ENCODE results near the gene WT1.

The WT1 gene

DNA sequence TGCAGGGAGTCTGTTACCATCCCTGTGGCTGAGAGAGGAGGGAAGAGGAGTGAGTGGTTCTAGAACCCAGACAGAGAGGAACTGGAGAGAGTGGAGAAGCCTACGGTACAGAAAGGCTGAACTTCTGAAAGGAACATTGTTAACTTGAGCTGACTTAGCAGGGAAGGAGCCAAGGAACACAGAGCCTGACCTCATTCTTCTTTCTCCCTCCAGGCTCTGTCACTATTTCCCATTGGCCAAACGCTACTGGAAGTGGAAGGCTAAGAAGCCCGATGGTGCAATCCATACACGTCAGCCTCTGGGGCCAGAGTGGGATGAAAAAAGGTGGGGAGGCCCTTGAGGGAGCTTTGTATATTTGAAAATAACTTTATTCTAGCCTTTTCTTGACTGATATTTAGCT, 16.5 kb upstream of the WT1 start:
- H2BK120ac ChIP-seq (ENCODE audit: low read depth, low read length): no peak overlapping the region
- H3K9ac ChIP-seq (ENCODE audit: low read length): no peak overlapping the region
- no peak overlapping the region for H3K14ac ChIP-seq (ENCODE audit: low read length in 2 of 2)
- H3K27me3 ChIP-seq (ENCODE audit: control insufficient read depth in 1 of 2, insufficient read depth in 1 of 2, low read length in 2 of 2): peaks cover 3 to 43% of the 10 kb centered on the region in 2 experiments
- no peak overlapping the region for H2BK15ac ChIP-seq (ENCODE audit: low read depth, poor library complexity, severe bottlenecking)
- no peak overlapping the region for H3K23ac ChIP-seq (ENCODE audit: low read length in 2 of 2)
- no peak overlapping the region for H3K18ac ChIP-seq (ENCODE audit: low read depth in 1 of 2, low read length in 2 of 2)
- H2BK12ac ChIP-seq (ENCODE audit: low read length in 2 of 2): no peak overlapping the region
- DNase-seq: no peak
- no peak overlapping the region for H2BK5ac ChIP-seq (ENCODE audit: low read depth, low read length, poor library complexity, severe bottlenecking)
- no CpG with 5 or more reads among the region's 4 CpGs for WGBS
- H3K79me1 ChIP-seq (replicated peaks; ENCODE audit: low read length, poor library complexity, severe bottlenecking): no peaks in the 10 kb centered on the region
- H3K4me2 ChIP-seq (ENCODE audit: low read length, poor library complexity, severe bottlenecking): no peak overlapping the region
- H3K27ac ChIP-seq (ENCODE audit: low read length, poor library complexity, severe bottlenecking): no peak overlapping the region
- H2AFZ ChIP-seq (ENCODE audit: low read depth, low read length): no peak overlapping the region
- H4K8ac ChIP-seq (ENCODE audit: low read length): no peak overlapping the region
- no peaks in the 10 kb centered on the region for H3K9me3 ChIP-seq (ENCODE audit: control insufficient read depth, low read length)
- no peak overlapping the region for H3K4me3 ChIP-seq (ENCODE audit: insufficient read depth in 1 of 2, low read depth in 1 of 2, low read length in 2 of 2)
- no peak overlapping the region for H3K4ac ChIP-seq (ENCODE audit: low read depth in 1 of 2, low read length in 2 of 2)
- no peaks in the 10 kb centered on the region for H3K4me1 ChIP-seq (ENCODE audit: control insufficient read depth, insufficient read depth, low read depth, low read length)
- no peaks in the 10 kb centered on the region for H3K36me3 ChIP-seq (ENCODE audit: control insufficient read depth in 1 of 2, insufficient read depth in 2 of 2, low read depth in 1 of 2, low read length in 2 of 2)
- no peak overlapping the region for H4K91ac ChIP-seq (ENCODE audit: low read length)
- no peak overlapping the region for H2AK5ac ChIP-seq (ENCODE audit: low read length, severe bottlenecking)

DNA sequence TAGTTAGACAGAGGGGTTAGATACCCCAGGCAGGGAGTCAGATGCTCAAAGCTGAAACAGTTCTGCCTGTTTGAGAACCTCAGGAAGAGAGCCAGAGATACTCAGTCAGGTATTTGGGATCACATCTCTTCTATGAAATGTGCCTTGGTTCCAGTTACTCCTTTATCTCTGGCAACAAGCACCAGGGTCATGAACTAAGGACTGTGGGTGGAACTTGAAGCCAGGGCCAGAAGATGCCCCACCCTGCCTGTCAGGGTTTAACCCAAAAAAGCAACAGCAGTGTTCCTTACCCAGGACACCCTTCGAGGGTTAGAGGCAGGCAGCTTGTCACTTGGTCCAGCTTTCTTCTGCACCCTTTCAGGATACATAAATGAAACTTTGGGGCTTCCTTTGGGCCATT, 15.0 kb upstream of the WT1 start:
- H3K9ac ChIP-seq (ENCODE audit: low read length): no peak overlapping the region
- no peak overlapping the region for H3K4me3 ChIP-seq (ENCODE audit: insufficient read depth in 1 of 2, low read depth in 1 of 2, low read length in 2 of 2)
- no peak overlapping the region for H2AFZ ChIP-seq (ENCODE audit: low read depth, low read length)
- no peak overlapping the region for H2BK12ac ChIP-seq (ENCODE audit: low read length in 2 of 2)
- no peak overlapping the region for H3K4ac ChIP-seq (ENCODE audit: low read depth in 1 of 2, low read length in 2 of 2)
- no peak overlapping the region for H2BK120ac ChIP-seq (ENCODE audit: low read depth, low read length)
- no peak overlapping the region for H3K18ac ChIP-seq (ENCODE audit: low read depth in 1 of 2, low read length in 2 of 2)
- H2BK5ac ChIP-seq (ENCODE audit: low read depth, low read length, poor library complexity, severe bottlenecking): no peak overlapping the region
- no peaks in the 10 kb centered on the region for H3K4me1 ChIP-seq (ENCODE audit: control insufficient read depth, insufficient read depth, low read depth, low read length)
- no peak overlapping the region for H3K14ac ChIP-seq (ENCODE audit: low read length in 2 of 2)
- H2BK15ac ChIP-seq (ENCODE audit: low read depth, poor library complexity, severe bottlenecking): no peak overlapping the region
- DNase-seq: no peak
- 67% methylated on average over 1 of the region's 1 CpG for WGBS
- no peak overlapping the region for H3K23ac ChIP-seq (ENCODE audit: low read length in 2 of 2)
- H3K36me3 ChIP-seq (ENCODE audit: control insufficient read depth in 1 of 2, insufficient read depth in 2 of 2, low read depth in 1 of 2, low read length in 2 of 2): no peaks in the 10 kb centered on the region
- H3K27me3 ChIP-seq (ENCODE audit: control insufficient read depth in 1 of 2, insufficient read depth in 1 of 2, low read length in 2 of 2): peaks cover 3 to 49% of the 10 kb centered on the region in 2 experiments
- H4K91ac ChIP-seq (ENCODE audit: low read length): no peak overlapping the region
- H3K4me2 ChIP-seq (ENCODE audit: low read length, poor library complexity, severe bottlenecking): no peak overlapping the region
- no peak overlapping the region for H2AK5ac ChIP-seq (ENCODE audit: low read length, severe bottlenecking)
- H3K27ac ChIP-seq (ENCODE audit: low read length, poor library complexity, severe bottlenecking): no peak overlapping the region
- no peaks in the 10 kb centered on the region for H3K79me1 ChIP-seq (replicated peaks; ENCODE audit: low read length, poor library complexity, severe bottlenecking)
- H3K9me3 ChIP-seq (ENCODE audit: control insufficient read depth, low read length): no peaks in the 10 kb centered on the region
- H4K8ac ChIP-seq (ENCODE audit: low read length): no peak overlapping the region

DNA sequence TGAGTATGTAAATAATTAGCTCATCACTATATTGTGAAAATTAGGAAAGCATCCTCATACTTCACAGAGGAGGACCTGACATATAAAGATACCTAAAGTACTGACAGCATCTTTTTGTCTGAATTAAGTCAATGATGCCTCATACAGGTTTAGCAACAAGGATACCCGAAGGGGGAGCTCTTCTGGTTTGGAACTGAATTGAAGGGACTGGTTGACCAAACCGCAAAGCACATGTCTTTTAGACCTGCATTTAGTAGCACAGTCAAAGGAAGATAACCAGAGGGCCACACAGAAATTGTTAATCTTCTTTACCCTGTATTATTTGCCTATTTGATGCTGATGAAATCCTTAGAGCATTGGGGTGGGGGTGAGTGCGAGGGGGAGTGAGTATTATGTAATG, 12.9 kb upstream of the WT1 start:
- no peak overlapping the region for H2AK5ac ChIP-seq (ENCODE audit: low read length, severe bottlenecking)
- H2AFZ ChIP-seq (ENCODE audit: low read depth, low read length): no peak overlapping the region
- no peaks in the 10 kb centered on the region for H3K4me1 ChIP-seq (ENCODE audit: control insufficient read depth, insufficient read depth, low read depth, low read length)
- H3K18ac ChIP-seq (ENCODE audit: low read depth in 1 of 2, low read length in 2 of 2): no peak overlapping the region
- H2BK15ac ChIP-seq (ENCODE audit: low read depth, poor library complexity, severe bottlenecking): no peak overlapping the region
- no peak overlapping the region for H3K4me2 ChIP-seq (ENCODE audit: low read length, poor library complexity, severe bottlenecking)
- H3K9me3 ChIP-seq (ENCODE audit: control insufficient read depth, low read length): no peaks in the 10 kb centered on the region
- H3K9ac ChIP-seq (ENCODE audit: low read length): no peak overlapping the region
- H3K4ac ChIP-seq (ENCODE audit: low read depth in 1 of 2, low read length in 2 of 2): no peak overlapping the region
- no peak overlapping the region for H4K91ac ChIP-seq (ENCODE audit: low read length)
- no peak overlapping the region for H3K4me3 ChIP-seq (ENCODE audit: insufficient read depth in 1 of 2, low read depth in 1 of 2, low read length in 2 of 2)
- H3K36me3 ChIP-seq (ENCODE audit: control insufficient read depth in 1 of 2, insufficient read depth in 2 of 2, low read depth in 1 of 2, low read length in 2 of 2): no peaks in the 10 kb centered on the region
- H2BK5ac ChIP-seq (ENCODE audit: low read depth, low read length, poor library complexity, severe bottlenecking): no peak overlapping the region
- WGBS: 7% methylated on average over 1 of the region's 3 CpGs
- no peak overlapping the region for H2BK12ac ChIP-seq (ENCODE audit: low read length in 2 of 2)
- DNase-seq: no peak
- no peak overlapping the region for H2BK120ac ChIP-seq (ENCODE audit: low read depth, low read length)
- no peaks in the 10 kb centered on the region for H3K79me1 ChIP-seq (replicated peaks; ENCODE audit: low read length, poor library complexity, severe bottlenecking)
- no peak overlapping the region for H4K8ac ChIP-seq (ENCODE audit: low read length)
- no peak overlapping the region for H3K27ac ChIP-seq (ENCODE audit: low read length, poor library complexity, severe bottlenecking)
- H3K14ac ChIP-seq (ENCODE audit: low read length in 2 of 2): no peak overlapping the region
- H3K27me3 ChIP-seq (ENCODE audit: control insufficient read depth in 1 of 2, insufficient read depth in 1 of 2, low read length in 2 of 2): peaks cover 3 to 59% of the 10 kb centered on the region in 2 experiments
- H3K23ac ChIP-seq (ENCODE audit: low read length in 2 of 2): no peak overlapping the region

DNA sequence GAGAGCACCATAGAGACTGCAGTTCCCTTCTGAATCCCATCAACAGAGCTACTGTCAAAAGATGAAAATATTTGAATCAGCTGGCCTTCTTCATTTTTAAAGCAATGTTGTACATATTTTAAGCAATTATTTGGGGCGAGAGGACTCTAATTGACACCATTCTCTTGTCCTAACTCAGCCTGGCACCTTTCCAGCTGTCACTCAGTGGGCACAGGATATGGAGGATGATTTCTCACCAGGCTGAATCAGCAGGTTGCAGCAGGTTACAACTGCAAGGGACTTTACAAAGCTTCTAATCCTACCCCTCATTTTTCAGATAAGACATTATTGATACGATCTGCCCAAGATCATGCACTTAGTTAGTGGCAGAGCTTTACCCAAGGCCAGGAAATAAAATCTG, 11.9 kb upstream of the WT1 start:
- Histone ChIP-seq H2BK15ac (ENCODE audit: low read depth, poor library complexity, severe bottlenecking) (no peak overlapping the region), H3K4me3 (ENCODE audit: insufficient read depth in 1 of 2, low read depth in 1 of 2, low read length in 2 of 2) (no peak overlapping the region), H3K79me1 (replicated peaks; ENCODE audit: low read length, poor library complexity, severe bottlenecking) (no peaks in the 10 kb centered on the region), H3K14ac (ENCODE audit: low read length in 2 of 2) (no peak overlapping the region), H4K8ac (ENCODE audit: low read length) (no peak overlapping the region), H3K4me2 (ENCODE audit: low read length, poor library complexity, severe bottlenecking) (no peak overlapping the region), H2AK5ac (ENCODE audit: low read length, severe bottlenecking) (no peak overlapping the region), H3K18ac (ENCODE audit: low read depth in 1 of 2, low read length in 2 of 2) (no peak overlapping the region), H3K23ac (ENCODE audit: low read length in 2 of 2) (no peak overlapping the region), H2BK5ac (ENCODE audit: low read depth, low read length, poor library complexity, severe bottlenecking) (no peak overlapping the region), H2BK120ac (ENCODE audit: low read depth, low read length) (no peak overlapping the region), H3K4me1 (ENCODE audit: control insufficient read depth, insufficient read depth, low read depth, low read length) (no peaks in the 10 kb centered on the region), H3K9me3 (ENCODE audit: control insufficient read depth, low read length) (no peaks in the 10 kb centered on the region), H3K9ac (ENCODE audit: low read length) (no peak overlapping the region), H3K27ac (ENCODE audit: low read length, poor library complexity, severe bottlenecking) (no peak overlapping the region), H4K91ac (ENCODE audit: low read length) (no peak overlapping the region), H3K36me3 (ENCODE audit: control insufficient read depth in 1 of 2, insufficient read depth in 2 of 2, low read depth in 1 of 2, low read length in 2 of 2) (no peaks in the 10 kb centered on the region), H2BK12ac (ENCODE audit: low read length in 2 of 2) (no peak overlapping the region), H2AFZ (ENCODE audit: low read depth, low read length) (no peak overlapping the region), H3K4ac (ENCODE audit: low read depth in 1 of 2, low read length in 2 of 2) (no peak overlapping the region), H3K27me3 (ENCODE audit: control insufficient read depth in 1 of 2, insufficient read depth in 1 of 2, low read length in 2 of 2) (peaks cover 10 to 69% of the 10 kb centered on the region in 2 experiments)
- 53% methylated on average over 2 of the region's 2 CpGs for WGBS
- no peak for DNase-seq

All from mesenchymal stem cell (in vitro differentiated cells and primary cell).